Testis (tissue), 3 donors: Measurements from ENCODE around the gene PSMD7. TPM values are rescaled to one million over a fixed set of nuclear protein-coding genes. Genes with fewer than 3 reads are reported as not detected.

Source experiments
- DNase-seq: peaks from one replicate; pipeline ENCODE4 v3.0.0-alpha.2; 2019
- H3K27ac ChIP-seq, 2 donors: fragments of 200-600 bp; sonication (generic); one replicate each; pipeline ENCODE4 v1.5.1; 2019
- H3K27me3 ChIP-seq: fragments of 200-600 bp; sonication (generic); one replicate; pipeline ENCODE4 v1.5.1; 2019
- H3K36me3 ChIP-seq: fragments of 200-600 bp; sonication (generic); one replicate; pipeline ENCODE4 v1.5.1; 2017; ENCODE audit warnings: low read depth; ENCODE audit errors: missing control alignments
- H3K4me1 ChIP-seq: fragments of 200-600 bp; sonication (generic); one replicate; pipeline ENCODE4 v1.5.1; 2019
- H3K4me3 ChIP-seq, 2 donors: fragments of 200-600 bp; sonication (generic); one replicate each; pipeline ENCODE4 v1.5.1; 2017 to 2019
- H3K9me3 ChIP-seq: fragments of 200-600 bp; sonication (generic); one replicate; pipeline ENCODE4 v1.5.1; 2017
- POLR2A ChIP-seq: fragments of 450-650 bp; IDR thresholded peaks from one replicate; pipeline ENCODE4 v1.6.1; 2017; ENCODE audit warnings: antibody characterized with exemption, mild to moderate bottlenecking, moderate library complexity
- WGBS, 2 donors: methylation state at CpG; one replicate each; pipeline ENCODE4 v1.1.5; 2018; 5-methylcytosine and 5-hydroxymethylcytosine counted together
- intact Hi-C: fragments of 100-400 bp; cut with DNase I; formaldehyde crosslinking; loops from one replicate; pipeline ENCODE4 v1.15.1; 2023; ENCODE audit warnings: low total_unique reads
- polyA plus RNA-seq: library from polyadenylated mRNA; stranded (reverse); fragments of 350-450 nt; fragmentation: Illumina TruSeq; extraction: RNeasy Lipid Tissue Mini Kit (QIAGEN cat#74804); gene quantifications from one replicate; pipeline ENCODE4 v1.2.3, GENCODE V29; 2014; ENCODE audit warnings: low read depth, low replicate concordance; ENCODE audit not compliant: insufficient read depth
- total RNA-seq, 2 donors: library from RNA; depleted of rRNA; stranded (reverse); fragments of >200 nt; gene quantifications; one replicate each; pipeline ENCODE4 v1.2.3, GENCODE V29; 2016
- TF ChIP-seq, protein P1 (sequence below), 3 experiments: fragments of 450-650 bp in 2 of 3; fragments of 200-600 bp in 1 of 3; sonication (generic) in 1 of 3; IDR thresholded peaks; one replicate each; pipeline ENCODE4 v1.5.1; 2016 to 2019; ENCODE audit warnings: antibody characterized with exemption in 3 of 3, mild to moderate bottlenecking in 2 of 3, moderate library complexity in 1 of 3

PSMD7 gene
- total and polyA plus RNA-seq, 3 donors from 2014 or later, result 51.6 to 91.4 (median 61.4) TPM

DNA sequence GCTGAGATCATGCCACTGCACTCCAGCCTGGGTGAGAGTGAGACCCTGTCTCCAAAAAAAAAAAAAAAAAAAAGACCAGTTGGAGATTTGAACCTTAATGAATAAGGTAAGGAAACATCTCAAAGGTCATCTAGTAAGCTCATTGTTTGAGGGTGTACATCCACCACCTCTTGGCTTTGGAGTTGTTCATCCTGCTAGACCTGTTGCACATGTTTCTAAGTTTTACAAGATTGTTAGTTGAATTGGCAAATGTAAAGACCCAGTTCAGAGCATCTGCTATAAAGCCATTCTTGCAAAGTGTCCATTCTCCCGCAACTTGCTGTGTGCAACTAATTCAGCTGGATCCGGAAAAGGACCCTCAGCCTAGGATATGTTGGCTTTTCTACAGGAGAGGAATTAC lies 1.5 kb downstream of the PSMD7 start:
- no peak for DNase-seq
- Histone ChIP-seq H3K4me1 (peaks cover 14% of the 10 kb centered on the region), H3K9me3 (no peaks in the 10 kb centered on the region), H3K36me3 (peaks cover 4% of the 10 kb centered on the region), H3K4me3 (no peak overlapping the region), H3K27me3 (no peaks in the 10 kb centered on the region), H3K27ac (no peak overlapping the region)
- 51 to 75% methylated on average over 2 of the region's 2 CpGs for WGBS, 2 donors
- no peak for TF ChIP-seq POLR2A
- TF ChIP-seq, protein P1, sequence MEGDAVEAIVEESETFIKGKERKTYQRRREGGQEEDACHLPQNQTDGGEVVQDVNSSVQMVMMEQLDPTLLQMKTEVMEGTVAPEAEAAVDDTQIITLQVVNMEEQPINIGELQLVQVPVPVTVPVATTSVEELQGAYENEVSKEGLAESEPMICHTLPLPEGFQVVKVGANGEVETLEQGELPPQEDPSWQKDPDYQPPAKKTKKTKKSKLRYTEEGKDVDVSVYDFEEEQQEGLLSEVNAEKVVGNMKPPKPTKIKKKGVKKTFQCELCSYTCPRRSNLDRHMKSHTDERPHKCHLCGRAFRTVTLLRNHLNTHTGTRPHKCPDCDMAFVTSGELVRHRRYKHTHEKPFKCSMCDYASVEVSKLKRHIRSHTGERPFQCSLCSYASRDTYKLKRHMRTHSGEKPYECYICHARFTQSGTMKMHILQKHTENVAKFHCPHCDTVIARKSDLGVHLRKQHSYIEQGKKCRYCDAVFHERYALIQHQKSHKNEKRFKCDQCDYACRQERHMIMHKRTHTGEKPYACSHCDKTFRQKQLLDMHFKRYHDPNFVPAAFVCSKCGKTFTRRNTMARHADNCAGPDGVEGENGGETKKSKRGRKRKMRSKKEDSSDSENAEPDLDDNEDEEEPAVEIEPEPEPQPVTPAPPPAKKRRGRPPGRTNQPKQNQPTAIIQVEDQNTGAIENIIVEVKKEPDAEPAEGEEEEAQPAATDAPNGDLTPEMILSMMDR (IDR thresholded peaks at IDR 0.05), result no peak
- intact Hi-C loops, result no loop called here

DNA sequence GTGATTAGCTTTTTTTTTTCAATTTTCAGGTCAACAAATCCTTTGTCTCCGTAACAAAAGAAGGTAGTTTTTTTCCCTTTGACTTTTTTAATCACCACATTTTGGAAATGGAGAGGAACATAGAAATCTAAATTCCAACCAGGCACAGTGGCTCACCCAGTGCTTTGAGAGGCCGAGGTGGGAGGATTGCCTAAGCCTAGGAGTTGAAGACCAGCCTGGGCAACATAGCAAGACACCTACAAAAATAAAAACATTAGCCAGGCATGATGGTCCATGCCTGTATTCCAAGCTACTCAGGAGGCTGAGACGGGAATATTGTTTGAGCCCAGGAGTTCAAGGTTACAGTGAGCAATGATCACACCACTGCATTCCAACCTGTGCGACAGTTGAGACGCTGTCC lies 5.7 kb downstream of the PSMD7 start:
- H3K36me3 ChIP-seq, result peaks cover 4% of the 10 kb centered on the region
- H3K4me1 ChIP-seq, result peaks cover 7% of the 10 kb centered on the region
- intact Hi-C loops, result no loop called here
- 76 to 87% methylated on average over 5 of the region's 5 CpGs for WGBS, 2 donors
- no peaks in the 10 kb centered on the region for H3K27me3 ChIP-seq
- no peak overlapping the region for H3K27ac ChIP-seq
- H3K4me3 ChIP-seq, result no peak overlapping the region
- TF ChIP-seq POLR2A, result no peak
- TF ChIP-seq, protein P1 (IDR thresholded peaks at IDR 0.05), result no peak
- no peak for DNase-seq
- H3K9me3 ChIP-seq, result no peaks in the 10 kb centered on the region

DNA sequence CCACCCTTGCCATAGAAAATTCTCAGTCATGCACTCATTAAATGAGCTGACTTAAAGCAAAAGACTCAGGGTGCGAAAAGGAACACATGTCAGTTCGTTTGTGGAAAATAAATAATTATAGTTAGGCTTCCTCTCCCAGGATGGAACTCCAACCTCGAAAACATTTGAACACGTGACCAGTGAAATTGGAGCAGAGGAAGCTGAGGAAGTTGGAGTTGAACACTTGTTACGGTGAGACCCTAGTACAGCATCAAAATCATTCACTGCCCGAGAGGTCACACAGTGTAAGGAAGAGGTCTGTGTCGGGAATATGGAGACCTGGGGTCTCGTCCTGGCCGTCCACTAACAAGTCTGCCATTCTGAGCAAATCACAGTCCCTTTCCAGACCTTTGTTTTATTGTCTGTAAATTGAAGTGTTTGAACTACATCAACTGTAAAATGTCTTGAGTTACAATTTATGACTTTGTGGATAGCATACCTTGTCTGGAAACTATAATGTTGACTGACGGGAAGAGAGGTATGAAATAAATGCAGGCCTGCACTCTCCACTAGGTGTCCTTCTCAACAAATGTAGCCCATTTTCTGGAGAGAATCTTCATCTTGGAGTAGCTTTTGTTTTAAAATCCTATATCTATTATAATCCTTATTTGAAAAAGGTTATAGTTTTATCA lies 7.7 kb downstream of the PSMD7 start:
- H3K4me1 ChIP-seq, result no peaks in the 10 kb centered on the region
- TF ChIP-seq, protein P1 (IDR thresholded peaks at IDR 0.05), result peak in 2 of 3 experiments; percentile 27 to 40
- TF ChIP-seq POLR2A, result no peak
- H3K4me3 ChIP-seq, result no peak overlapping the region
- no peak overlapping the region for H3K27ac ChIP-seq
- DNase-seq, result no peak
- intact Hi-C loops, result no loop called here
- peaks cover 4% of the 10 kb centered on the region for H3K36me3 ChIP-seq
- WGBS, 2 donors, result 82 to 84% methylated on average over 10 of the region's 10 CpGs
- H3K9me3 ChIP-seq, result no peaks in the 10 kb centered on the region
- no peaks in the 10 kb centered on the region for H3K27me3 ChIP-seq

DNA sequence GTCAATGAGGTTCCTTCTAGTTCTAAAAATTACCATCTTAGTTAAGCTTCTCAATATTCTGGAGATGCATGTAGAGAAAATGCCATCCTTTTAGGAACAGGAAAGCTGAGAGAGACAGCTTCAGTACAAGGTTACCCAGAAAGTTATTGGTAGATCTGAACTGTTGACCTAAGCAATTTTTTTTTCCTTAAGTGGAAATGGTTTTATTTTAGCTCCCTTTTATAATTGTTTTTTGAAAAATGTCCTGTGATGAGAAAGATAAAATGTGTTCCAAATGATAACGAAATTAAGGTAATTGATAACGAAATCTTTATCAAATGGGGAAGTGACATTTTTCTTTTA lies 8.2 kb downstream of the PSMD7 start:
- H3K4me3 ChIP-seq, result no peak overlapping the region
- no peak for DNase-seq
- H3K27ac ChIP-seq, result no peak overlapping the region
- H3K4me1 ChIP-seq, result no peaks in the 10 kb centered on the region
- peaks cover 4% of the 10 kb centered on the region for H3K36me3 ChIP-seq
- H3K9me3 ChIP-seq, result no peaks in the 10 kb centered on the region
- 89% methylated on average over 2 of the region's 2 CpGs for WGBS, 2 donors
- intact Hi-C loops, result no loop called here
- H3K27me3 ChIP-seq, result no peaks in the 10 kb centered on the region
- TF ChIP-seq, protein P1 (IDR thresholded peaks at IDR 0.05), result no peak
- no peak for TF ChIP-seq POLR2A

DNA sequence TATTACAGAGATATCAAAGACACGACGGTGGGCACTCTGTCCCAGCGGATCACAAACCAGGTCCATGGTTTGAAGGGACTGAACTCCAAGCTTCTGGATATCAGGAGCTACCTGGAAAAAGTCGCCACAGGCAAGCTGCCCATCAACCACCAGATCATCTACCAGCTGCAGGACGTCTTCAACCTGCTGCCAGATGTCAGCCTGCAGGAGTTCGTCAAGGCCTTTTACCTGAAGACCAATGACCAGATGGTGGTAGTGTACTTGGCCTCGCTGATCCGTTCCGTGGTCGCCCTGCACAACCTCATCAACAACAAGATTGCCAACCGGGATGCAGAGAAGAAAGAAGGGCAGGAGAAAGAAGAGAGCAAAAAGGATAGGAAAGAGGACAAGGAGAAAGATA lies 8.7 kb downstream of the PSMD7 start:
- Histone ChIP-seq H3K9me3 (no peaks in the 10 kb centered on the region), H3K27ac (no peak overlapping the region), H3K4me1 (no peaks in the 10 kb centered on the region), H3K27me3 (no peaks in the 10 kb centered on the region), H3K4me3 (no peak overlapping the region), H3K36me3 (peaks cover 4% of the 10 kb centered on the region)
- 81 to 84% methylated on average over 11 of the region's 11 CpGs for WGBS, 2 donors
- intact Hi-C loops, result no loop called here
- TF ChIP-seq, protein P1 (IDR thresholded peaks at IDR 0.05), result no peak
- no peak for TF ChIP-seq POLR2A
- DNase-seq, result no peak
